ENCODE results near the gene COX20. TPM values are rescaled to one million over a fixed set of nuclear protein-coding genes. Genes with fewer than 3 reads are reported as not detected.
A peak's percentile ranks its signal among the peaks of the same experiment; 100 is the strongest.

The COX20 gene
- total and polyA plus RNA-seq, 2 of the 13 experiments (the other 11 are each of a cell fraction or from before 2014, with no cell fraction given) = 34.4 to 95.8 TPM

GRCh38 chr1:244833734-244834542, 1.5 kb upstream of the COX20 start (continued):
- TF ChIP-seq ARHGAP35 (CRISPR knock-in tag; IDR thresholded peaks at IDR 0.05; ENCODE audit: borderline replicate concordance) (no peak), ZMYM2 (CRISPR knock-in tag; IDR thresholded peaks at IDR 0.05) (peak; percentile 43; the same call in 1 of the 2 replicates), ZSCAN5A (CRISPR knock-in tag; IDR thresholded peaks at IDR 0.05; ENCODE audit: borderline replicate concordance) (no peak), ZBTB14 (CRISPR knock-in tag; IDR thresholded peaks at IDR 0.05) (peak; percentile 36; the same call in 1 of the 2 replicates), ARNTL (CRISPR knock-in tag; IDR thresholded peaks at IDR 0.05) (no peak), ETV6 (CRISPR knock-in tag; conservative IDR thresholded peaks at IDR 0.05) (no peak), SRY (CRISPR knock-in tag; IDR thresholded peaks at IDR 0.05) (no peak; the same call in 1 of the 2 replicates), ATM (IDR thresholded peaks at IDR 0.05; ENCODE audit: borderline replicate concordance) (no peak), SIX4 (CRISPR knock-in tag; IDR thresholded peaks at IDR 0.05) (peak; percentile 14; the same call in 1 of the 2 replicates), ZNF292 (CRISPR knock-in tag; IDR thresholded peaks at IDR 0.05; ENCODE audit: borderline replicate concordance, low read depth) (no peak), FOXA3 (CRISPR knock-in tag; IDR thresholded peaks at IDR 0.05) (peak; percentile 73), FOXP4 (CRISPR knock-in tag; IDR thresholded peaks at IDR 0.05) (peak; percentile 75), SP4 (CRISPR knock-in tag; IDR thresholded peaks at IDR 0.05) (no peak), HOXA3 (CRISPR knock-in tag; IDR thresholded peaks at IDR 0.05) (peak; percentile 26), SMYD3 (CRISPR knock-in tag; IDR thresholded peaks at IDR 0.05) (no peak), THRA (CRISPR knock-in tag; IDR thresholded peaks at IDR 0.05; ENCODE audit: borderline replicate concordance) (peak; percentile 50; the same call in 1 of the 2 replicates), KMT2B (CRISPR knock-in tag; IDR thresholded peaks at IDR 0.05) (peak; percentile 33; the same call in 1 of the 2 replicates), NFKBIZ (CRISPR knock-in tag; IDR thresholded peaks at IDR 0.05) (peak; percentile 65; the same call in 1 of the 2 replicates), PHF21A (CRISPR knock-in tag; IDR thresholded peaks at IDR 0.05) (peak; percentile 67), ZSCAN30 (CRISPR knock-in tag; IDR thresholded peaks at IDR 0.05) (no peak), ZNF207 (IDR thresholded peaks at IDR 0.05; ENCODE audit: borderline replicate concordance) (no peak), CSRNP1 (CRISPR knock-in tag; IDR thresholded peaks at IDR 0.05) (no peak)

All from HepG2 (cell line).